M059J (cell line): ENCODE results near the gene TRRAP. TPM values are rescaled to one million over a fixed set of nuclear protein-coding genes. Genes with fewer than 3 reads are reported as not detected.

Experiments used
- DNase-seq: peaks from one replicate; pipeline ENCODE4 v3.0.0-alpha.2; 2012; ENCODE audit warnings: low read depth
- total RNA-seq: library from RNA; depleted of rRNA; stranded (reverse); fragments of >200 nt; shearing (Covaris generic); gene quantifications from 2 replicates; pipeline ENCODE4 v1.2.3, GENCODE V29; 2014

Gene TRRAP
- total RNA-seq, 1 experiment from 2014 or later = 25.4 TPM

DNA sequence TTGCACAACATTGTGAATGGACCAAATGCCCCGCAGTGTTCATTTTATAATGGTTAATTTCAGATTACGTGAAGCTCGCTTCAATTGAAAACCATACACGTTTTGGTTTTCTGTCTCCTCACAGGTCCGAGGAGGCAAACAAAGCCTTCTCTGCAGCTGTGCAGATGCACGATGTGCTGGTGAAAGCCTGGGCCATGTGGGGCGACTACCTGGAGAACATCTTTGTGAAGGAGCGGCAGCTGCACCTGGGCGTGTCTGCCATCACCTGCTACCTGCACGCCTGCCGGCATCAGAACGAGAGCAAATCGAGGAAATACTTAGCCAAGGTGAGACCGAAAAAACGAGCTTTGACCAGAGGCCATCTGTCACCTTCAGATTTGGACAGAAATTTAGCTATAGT is 110.3 kb downstream of the TRRAP start:
- no peak for DNase-seq

- DNase-seq = no peak
These were observed 112.0 kb downstream of the TRRAP start for GRCh38 chr7:98990356-98990755.

DNA sequence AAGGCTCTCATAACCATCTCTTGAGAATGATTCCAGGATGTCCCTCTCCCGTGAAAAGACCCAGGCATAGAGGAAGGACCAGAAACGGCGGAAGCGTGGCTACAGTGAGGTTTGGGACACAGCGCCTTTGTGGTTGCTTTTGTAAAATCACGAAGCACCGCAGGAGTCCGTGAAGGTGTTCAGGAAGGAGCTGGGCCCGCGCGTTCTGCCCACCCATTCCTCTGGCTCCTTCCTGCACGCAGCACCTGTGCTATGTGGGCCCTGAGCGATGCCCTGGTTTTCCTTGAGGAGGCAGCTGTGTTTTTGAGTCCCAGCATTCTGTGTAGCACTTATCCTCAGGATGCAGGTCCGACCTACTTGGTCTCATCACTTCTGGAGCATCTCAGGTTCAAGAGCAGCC is 112.8 kb downstream of the TRRAP start:
- no peak for DNase-seq

DNA sequence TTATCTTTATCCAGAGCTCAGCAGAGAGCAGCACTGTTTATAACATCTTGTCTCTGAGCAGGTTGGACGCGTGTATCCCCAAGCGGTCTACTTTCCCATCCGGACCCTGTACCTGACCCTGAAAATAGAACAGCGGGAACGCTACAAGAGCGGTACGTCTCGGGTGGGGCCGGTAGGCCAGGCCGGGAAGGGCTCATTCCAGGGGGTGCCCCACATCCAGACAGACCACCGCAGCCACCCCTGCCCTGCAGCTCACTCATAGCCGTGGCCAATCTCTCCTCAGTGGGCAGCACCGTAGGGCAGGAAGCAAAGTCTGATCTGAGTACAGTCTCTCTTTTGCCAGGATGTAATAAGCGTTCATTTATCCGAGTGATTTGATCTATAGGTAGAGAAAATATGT is 113.7 kb downstream of the TRRAP start:
- DNase-seq = no peak

DNA sequence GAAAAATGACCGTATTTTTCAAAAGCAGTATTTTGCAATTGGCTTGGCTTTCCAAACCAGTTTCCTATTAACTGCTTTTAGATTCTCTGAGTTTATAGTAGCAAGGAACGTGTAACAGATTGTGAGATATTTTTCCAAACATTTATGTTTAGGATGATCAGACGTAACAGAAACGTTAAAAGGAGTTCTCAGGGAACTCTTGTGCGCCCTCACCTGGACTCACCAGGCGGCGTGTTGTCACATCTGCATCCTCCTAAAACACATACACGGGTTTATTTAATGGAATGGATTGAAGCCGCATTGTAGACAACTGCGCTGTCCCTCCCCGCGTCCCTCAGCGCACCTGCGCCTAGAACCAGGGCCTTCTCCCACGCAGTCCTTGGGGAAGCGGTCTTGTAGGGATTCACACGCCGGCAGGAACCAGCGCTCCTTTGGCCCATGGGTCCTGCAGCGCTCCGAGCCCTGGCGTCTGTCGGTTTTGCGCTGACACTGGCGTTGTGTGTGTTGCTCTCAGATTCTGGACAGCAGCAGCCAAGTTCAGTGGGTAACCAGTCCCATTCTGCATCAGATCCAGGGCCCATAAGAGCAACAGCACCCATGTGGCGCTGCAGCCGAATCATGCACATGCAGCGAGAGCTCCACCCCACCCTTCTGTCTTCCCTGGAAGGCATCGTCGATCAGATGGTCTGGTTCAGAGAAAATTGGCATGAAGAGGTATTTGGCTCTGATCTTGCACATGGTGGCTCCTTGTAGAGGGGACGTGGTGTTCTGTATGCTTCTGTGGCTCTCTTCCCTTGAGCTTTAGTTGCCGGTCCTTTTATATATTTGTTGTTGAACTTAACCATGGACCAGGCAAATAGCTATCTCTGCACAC is 114.9 kb downstream of the TRRAP start:
- DNase-seq = no peak

GRCh38 chr7:98994046-98994944 is 116.0 kb downstream of the TRRAP start:
- no peak for DNase-seq

DNA sequence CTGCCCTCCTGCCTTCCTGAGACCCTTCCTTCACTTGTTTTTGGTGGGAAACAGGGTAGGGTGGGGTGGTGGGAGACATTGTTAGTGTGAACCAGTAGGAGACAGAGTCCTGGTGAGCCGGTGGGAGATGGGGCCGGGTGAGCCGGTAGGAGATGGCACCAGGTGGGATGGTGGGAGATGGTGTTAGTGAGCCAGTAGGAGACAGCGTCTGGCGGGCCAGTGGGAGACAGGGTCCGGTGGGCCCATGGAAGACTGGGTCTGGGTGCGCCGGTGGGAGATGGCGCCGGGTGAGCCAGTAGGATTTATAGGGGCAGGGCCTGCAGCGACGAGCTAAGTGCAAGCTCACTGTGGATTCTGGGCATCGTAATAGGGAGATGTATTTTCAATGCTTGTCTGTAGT is 116.8 kb downstream of the TRRAP start:
- no peak for DNase-seq

DNA sequence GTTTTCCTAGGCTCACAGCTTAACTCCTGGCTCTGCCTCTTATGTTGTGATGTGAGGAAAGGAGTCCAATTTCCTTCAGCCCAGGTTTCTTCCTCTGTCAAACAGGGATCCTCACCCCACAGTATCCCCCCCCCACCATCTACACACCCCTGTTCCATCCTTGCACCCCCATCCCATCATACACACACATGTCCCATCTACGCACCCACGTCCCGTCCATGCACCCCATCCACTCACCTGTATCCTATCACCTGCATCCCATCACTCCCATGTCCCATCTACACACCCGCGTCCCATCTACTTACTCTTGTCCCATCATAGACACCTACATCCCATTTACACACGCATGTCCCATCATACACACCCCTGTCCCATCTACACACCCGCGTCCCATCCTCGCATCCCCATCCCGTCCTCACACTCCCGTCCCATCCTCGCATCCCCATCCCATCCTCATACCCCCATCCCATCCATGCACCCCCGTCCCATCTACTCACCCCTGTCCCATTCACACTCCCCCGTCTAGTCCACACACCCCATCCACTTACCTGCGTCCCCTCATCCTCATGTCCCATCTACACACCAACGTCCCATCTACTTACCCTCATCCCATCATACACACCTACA is 117.3 kb downstream of the TRRAP start:
- DNase-seq = no peak

DNA sequence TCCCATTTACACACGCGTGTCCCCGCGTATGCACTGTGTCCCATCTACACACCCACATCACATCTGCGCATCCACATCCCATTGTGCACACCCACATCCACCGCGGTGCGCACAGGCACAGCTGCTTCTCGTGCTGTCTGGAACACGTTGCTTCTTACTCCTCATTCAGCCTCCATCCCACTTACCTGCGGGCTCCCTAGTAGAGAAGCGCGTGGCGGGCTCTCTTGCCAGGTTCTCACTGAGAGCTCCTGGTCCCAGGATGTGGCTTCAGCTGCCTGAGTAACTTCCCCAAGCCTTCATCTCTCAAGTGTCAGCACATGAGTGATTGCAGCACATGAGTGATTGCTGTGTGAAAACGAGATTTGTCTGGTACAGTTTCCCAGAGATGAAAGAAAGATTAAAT is 117.8 kb downstream of the TRRAP start:
- no peak for DNase-seq

- no peak for DNase-seq
These were observed 119.5 kb downstream of the TRRAP start for GRCh38 chr7:98997846-98998245.

- DNase-seq = no peak
These were observed 120.7 kb downstream of the TRRAP start for GRCh38 chr7:98998821-98999725.

- DNase-seq = no peak
These were observed 122.0 kb downstream of the TRRAP start for GRCh38 chr7:99000196-99000903.

DNA sequence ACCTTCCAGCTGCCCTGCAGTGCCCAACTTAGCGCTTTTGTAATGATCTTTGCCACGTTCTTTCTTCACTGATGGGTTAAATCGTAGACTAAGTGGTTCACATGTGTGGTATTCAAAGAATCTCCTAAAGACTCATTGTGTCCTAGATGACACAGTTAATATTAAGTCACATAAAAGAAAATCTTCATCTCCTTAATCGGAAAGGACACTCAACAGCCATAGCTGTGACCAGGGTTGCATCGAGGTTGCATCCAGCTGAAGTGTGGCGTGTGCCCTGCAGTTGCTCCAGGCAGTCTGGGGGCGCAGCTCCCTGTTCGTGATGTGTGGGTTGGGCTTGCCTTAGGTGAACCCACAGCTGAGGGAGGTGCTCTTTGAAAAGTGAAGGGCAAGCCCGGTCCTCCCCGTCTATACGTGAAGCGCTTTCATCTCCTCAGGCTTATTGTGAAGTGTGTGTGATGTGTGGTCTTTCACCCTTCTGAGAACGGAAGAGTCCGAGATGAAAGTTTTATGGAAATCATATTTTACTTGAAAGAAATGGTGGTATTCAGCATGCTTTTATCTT is 122.7 kb downstream of the TRRAP start:
- DNase-seq = no peak

DNA sequence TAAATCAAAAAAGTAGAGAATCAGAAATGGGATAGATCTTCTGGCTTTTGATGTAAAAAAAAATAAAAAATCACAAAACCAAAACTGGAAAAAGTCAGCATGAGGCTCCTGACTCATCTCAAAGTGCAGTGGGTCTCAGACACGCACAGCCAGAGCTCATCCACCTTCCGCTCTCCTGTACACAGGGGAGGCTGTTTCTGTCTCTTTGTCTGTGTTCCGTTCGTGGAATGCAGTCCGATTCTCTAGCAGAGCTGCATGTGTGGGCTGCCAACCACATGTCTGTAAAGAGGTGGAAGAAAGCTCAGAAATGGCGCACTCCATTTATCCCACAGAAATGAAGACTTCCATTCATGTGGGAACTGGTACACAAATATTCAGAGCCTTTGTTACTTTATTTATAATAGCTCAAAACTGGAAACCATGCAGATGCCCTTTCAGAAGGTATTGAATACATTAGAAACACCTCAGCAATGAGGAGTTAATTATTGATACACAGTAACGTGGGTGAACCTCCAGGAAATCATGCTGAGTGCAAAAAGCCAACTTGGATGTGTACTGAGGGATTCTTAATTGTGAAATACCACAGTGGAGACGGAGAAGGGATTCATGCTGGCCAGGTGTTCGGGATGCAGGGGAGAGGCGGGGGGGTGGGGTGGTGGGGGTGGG is 123.3 kb downstream of the TRRAP start:
- no peak for DNase-seq

GRCh38 chr7:99002148-99002826 is 124.0 kb downstream of the TRRAP start:
- DNase-seq = no peak

DNA sequence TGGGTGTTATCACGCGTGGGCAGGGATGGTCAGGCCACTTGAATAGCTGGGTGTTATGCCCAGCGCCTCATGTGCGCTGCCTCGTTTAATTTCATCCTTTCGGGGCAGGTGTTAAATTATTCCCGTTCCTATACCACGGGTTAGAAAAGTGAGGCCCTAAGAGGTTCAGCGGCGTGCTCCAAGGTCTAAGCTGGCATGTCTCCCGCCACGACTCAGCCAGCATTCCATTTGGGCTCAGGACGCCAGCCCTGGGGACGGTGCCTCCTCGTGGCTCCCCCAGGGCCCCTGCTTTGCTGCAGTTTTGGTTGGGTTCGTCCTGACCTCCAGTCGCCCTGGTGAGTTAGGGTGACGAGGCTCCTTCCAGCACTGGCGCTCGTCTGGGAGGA is 124.5 kb downstream of the TRRAP start:
- no peak for DNase-seq

DNA sequence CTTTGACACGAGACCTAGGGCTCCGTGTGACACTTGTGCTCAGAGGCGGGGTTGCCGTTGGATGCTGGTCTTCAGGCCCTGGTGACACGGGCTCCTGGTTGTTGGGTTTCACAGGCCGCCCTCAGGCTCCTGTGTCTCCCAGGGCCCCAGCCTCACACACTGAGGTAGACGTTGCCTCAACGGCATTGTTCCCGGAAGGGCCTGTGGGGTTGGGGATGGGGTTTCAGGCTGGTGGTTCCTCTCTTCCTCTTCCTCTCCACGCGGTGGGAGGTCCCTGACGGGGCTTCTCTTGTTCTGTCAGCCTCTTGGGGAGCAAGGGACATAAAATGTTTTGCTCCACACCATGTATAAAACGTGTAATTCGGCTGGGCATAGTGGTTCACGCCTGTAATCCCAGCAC is 125.1 kb downstream of the TRRAP start:
- no peak for DNase-seq

- no peak for DNase-seq
These were observed 125.9 kb downstream of the TRRAP start for GRCh38 chr7:99004216-99004615.
